ENCODE measurements around the gene PLXNA2. TPM values are rescaled to one million over a fixed set of nuclear protein-coding genes. Genes with fewer than 3 reads are reported as not detected.

The PLXNA2 gene
- total and polyA plus RNA-seq, 2 of the 8 experiments (the other 6 are each of a cell fraction or from before 2014, with no cell fraction given), result 0.33 to 1.5 TPM

- Histone ChIP-seq H4K20me1 (replicated peaks in 1 of 2; ENCODE audit: control insufficient read depth in 1 of 2, insufficient read depth in 2 of 2, low read length in 2 of 2) (no peaks in the 10 kb centered on the region), H2BK120ac (replicated peaks; ENCODE audit: low read depth, low read length) (no peak overlapping the region), H3K79me1 (ENCODE audit: low read depth, low read length) (no peaks in the 10 kb centered on the region), H3K27me3 (replicated peaks in 1 of 4; ENCODE audit: control insufficient read depth in 3 of 4, extremely low read depth in 1 of 4, insufficient read depth in 3 of 4, low read length in 3 of 4) (no peaks in the 10 kb centered on the region; a peak in 1 of 7 replicates), H3K4ac (replicated peaks; ENCODE audit: insufficient read length, low read depth, low read length) (no peak overlapping the region), H2BK20ac (ENCODE audit: low read length) (no peak overlapping the region), H3K9ac (replicated peaks in 1 of 4; ENCODE audit: extremely low read depth in 1 of 4, low read depth in 3 of 4, low read length in 3 of 4) (no peak overlapping the region), H4K5ac (ENCODE audit: insufficient read length, low read depth, low read length) (no peak overlapping the region), H3K4me3 (ENCODE audit: extremely low read depth in 1 of 4, insufficient read depth in 2 of 4, low read depth in 3 of 4, low read length in 4 of 4) (no peak overlapping the region), H3K14ac (ENCODE audit: insufficient read length) (no peak overlapping the region), H3K18ac (ENCODE audit: extremely low read depth, low read length) (no peak overlapping the region), H3K4me2 (ENCODE audit: insufficient read depth in 1 of 2, low read depth in 2 of 2, low read length in 2 of 2) (no peak overlapping the region), H3K36me3 (ENCODE audit: control insufficient read depth in 2 of 4, insufficient read depth in 4 of 4, low read length in 3 of 4) (no peaks in the 10 kb centered on the region), H3K56ac (replicated peaks; ENCODE audit: insufficient read length, low read depth, low read length) (no peak overlapping the region), H2AK5ac (ENCODE audit: low read depth, low read length) (no peak overlapping the region), H3K23me2 (ENCODE audit: low read depth, low read length) (no peaks in the 10 kb centered on the region), H2AFZ (ENCODE audit: low read length) (no peak overlapping the region), H2BK5ac (ENCODE audit: low read depth, low read length) (no peak overlapping the region), H3K27ac (ENCODE audit: low read depth, low read length) (no peak overlapping the region), H4K8ac (ENCODE audit: extremely low read depth, insufficient read depth, low read length) (no peak overlapping the region), H4K91ac (replicated peaks; ENCODE audit: insufficient read length, low read length) (no peak overlapping the region), H3K23ac (ENCODE audit: insufficient read length) (no peak overlapping the region), H3K79me2 (ENCODE audit: control insufficient read depth in 1 of 2, insufficient read depth in 2 of 2, low read length in 2 of 2) (no peaks in the 10 kb centered on the region), H3K9me3 (ENCODE audit: insufficient read depth in 2 of 2, low read depth in 1 of 2, low read length in 1 of 2) (no peaks in the 10 kb centered on the region), H3K4me1 (replicated peaks in 1 of 4; ENCODE audit: control insufficient read depth in 3 of 4, insufficient read depth in 4 of 4, low read length in 3 of 4) (peaks cover 0 to 10% (median 4%) of the 10 kb centered on the region in 4 experiments; a peak in 3 of 7 replicates), H2BK15ac (ENCODE audit: low read length) (no peak overlapping the region), H2BK12ac (ENCODE audit: low read depth, low read length) (no peak overlapping the region)
- 63% methylated on average over 1 of the region's 1 CpG; no CpG with 5 or more reads in 1 of the 2 experiments for WGBS, 2 experiments (ENCODE audit: extremely low coverage in 1 of 2, insufficient coverage in 1 of 2, insufficient read length in 1 of 2, insufficient replicate concordance in 2 of 2, low coverage in 1 of 2, low lambda C conversion rate in 2 of 2, missing lambda C conversion rate in 1 of 2)
- CTCF ChIA-PET (ENCODE audit: partially characterized antibody), result interaction anchor here (0.5 to 3.3 kb wide), 5 partner anchors 12 to 236 kb away, joined by 3 to 13 read pairs (median 3); no protein-coding TSS in a partner anchor
- POLR2A ChIA-PET (ENCODE audit: partially characterized antibody), result no interaction called here
- FAIRE-seq (no peak), DNase-seq (ENCODE audit: low read depth in 1 of 2, low spot score in 2 of 2) (no peak)
- TF ChIP-seq YY1 (IDR thresholded peaks at IDR 0.05; ENCODE audit: low read depth, low read length) (no peak), TAF7 (optimal IDR thresholded peaks at IDR 0.05; ENCODE audit: borderline replicate concordance, low read depth, low read length) (no peak), SP1 (IDR thresholded peaks at IDR 0.05; ENCODE audit: low read depth, low read length) (no peak), USF2 (IDR thresholded peaks at IDR 0.05; ENCODE audit: low read length) (no peak), CEBPB (IDR thresholded peaks at IDR 0.05; ENCODE audit: low read depth, low read length) (no peak), CTCF (IDR thresholded peaks at IDR 0.05; ENCODE audit: control extremely low read depth in 1 of 3, insufficient read depth in 1 of 3, low read depth in 1 of 3, low read length in 3 of 3) (no peak), TBP (IDR thresholded peaks at IDR 0.05; ENCODE audit: low read depth, low read length) (no peak), SUZ12 (IDR thresholded peaks at IDR 0.05; ENCODE audit: low read length) (no peak), E2F6 (IDR thresholded peaks at IDR 0.05) (no peak), NANOG (IDR thresholded peaks at IDR 0.05; ENCODE audit: insufficient read depth, low read depth, low read length, poor library complexity, severe bottlenecking) (no peak)
Observed at GRCh38 chr1:208278638-208279037, 34.5 kb upstream of the PLXNA2 start.
